Choroid plexus epithelial cell (primary cell): ENCODE results near the gene FAM193A.

Source experiments
- DNase-seq: peaks from one replicate; pipeline ENCODE4 v3.0.0-alpha.2; 2010; ENCODE audit warnings: low read depth
- H3K4me3 ChIP-seq: 2 replicates; pipeline ENCODE4 v1.5.1; 2011; ENCODE audit warnings: low read depth, mild to moderate bottlenecking, control low read depth, low read length, moderate library complexity
- TF ChIP-seq, protein P1 (sequence below): conservative IDR thresholded peaks from 2 replicates; pipeline ENCODE4 v1.5.1; 2011; ENCODE audit warnings: low read depth, mild to moderate bottlenecking, control low read depth, inconsistent platforms, low read length, moderate library complexity

The FAM193A gene

DNA sequence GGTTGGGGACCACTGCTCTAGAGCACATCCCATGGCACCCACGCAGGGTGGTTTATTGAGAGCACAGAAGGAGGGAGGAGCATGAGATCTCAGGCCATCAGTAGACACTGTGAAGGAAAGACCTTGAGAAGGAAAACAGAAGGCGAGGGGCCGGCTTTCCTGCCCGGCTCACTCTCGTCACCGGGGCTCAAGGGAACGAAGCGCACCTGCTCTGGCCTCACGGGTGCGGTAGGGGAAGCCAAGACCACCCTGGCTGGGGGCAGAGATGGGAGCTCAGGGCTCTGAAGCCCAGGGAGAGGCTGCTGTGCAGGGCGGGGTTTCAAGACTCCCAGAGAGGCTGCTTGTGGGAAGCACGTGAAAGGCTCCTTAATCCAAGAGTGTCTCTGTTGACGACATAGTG is 113.8 kb downstream of the FAM193A start:
- TF ChIP-seq, protein P1, sequence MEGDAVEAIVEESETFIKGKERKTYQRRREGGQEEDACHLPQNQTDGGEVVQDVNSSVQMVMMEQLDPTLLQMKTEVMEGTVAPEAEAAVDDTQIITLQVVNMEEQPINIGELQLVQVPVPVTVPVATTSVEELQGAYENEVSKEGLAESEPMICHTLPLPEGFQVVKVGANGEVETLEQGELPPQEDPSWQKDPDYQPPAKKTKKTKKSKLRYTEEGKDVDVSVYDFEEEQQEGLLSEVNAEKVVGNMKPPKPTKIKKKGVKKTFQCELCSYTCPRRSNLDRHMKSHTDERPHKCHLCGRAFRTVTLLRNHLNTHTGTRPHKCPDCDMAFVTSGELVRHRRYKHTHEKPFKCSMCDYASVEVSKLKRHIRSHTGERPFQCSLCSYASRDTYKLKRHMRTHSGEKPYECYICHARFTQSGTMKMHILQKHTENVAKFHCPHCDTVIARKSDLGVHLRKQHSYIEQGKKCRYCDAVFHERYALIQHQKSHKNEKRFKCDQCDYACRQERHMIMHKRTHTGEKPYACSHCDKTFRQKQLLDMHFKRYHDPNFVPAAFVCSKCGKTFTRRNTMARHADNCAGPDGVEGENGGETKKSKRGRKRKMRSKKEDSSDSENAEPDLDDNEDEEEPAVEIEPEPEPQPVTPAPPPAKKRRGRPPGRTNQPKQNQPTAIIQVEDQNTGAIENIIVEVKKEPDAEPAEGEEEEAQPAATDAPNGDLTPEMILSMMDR: no peak
- H3K4me3 ChIP-seq: no peak overlapping the region
- DNase-seq: no peak

DNA sequence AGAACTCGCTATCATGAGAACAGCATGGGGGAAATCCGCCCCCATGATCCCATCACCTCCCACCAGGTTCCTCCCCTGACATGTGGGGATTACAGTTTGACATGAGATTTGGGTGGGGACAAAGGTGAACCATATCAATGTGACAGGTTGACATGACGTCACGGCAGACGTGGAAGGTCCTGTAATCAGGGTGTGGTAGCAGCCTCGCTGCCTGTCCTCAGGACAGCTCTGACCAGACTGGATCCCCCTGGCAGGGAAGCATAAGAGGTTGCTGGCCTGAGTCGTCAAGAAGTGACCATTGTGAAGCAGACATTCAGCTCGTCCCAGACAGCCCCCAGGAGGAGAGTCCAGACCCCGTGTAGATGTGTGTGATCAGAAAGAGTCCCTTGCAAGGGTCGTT is 115.1 kb downstream of the FAM193A start:
- DNase-seq: no peak
- no peak overlapping the region for H3K4me3 ChIP-seq
- TF ChIP-seq, protein P1: no peak

DNA sequence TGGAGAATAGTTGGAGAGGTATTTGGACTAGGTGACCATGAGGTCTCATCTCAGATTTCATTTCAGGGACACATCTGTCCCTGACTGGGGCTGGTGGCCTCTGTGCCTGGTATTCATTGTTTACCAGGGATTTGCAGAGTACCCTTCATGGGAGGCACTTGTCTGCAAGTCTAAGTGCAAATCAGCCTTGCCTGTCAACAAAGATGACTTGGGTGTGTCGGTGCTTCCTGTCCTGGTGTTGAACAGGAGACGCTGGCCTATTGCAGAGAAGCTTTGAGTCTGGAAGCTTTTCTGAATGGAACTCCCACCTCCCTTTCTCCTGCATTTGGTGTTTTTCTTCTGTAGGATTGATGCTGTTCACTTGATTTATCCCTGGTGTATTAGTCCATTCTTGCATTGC is 115.6 kb downstream of the FAM193A start:
- TF ChIP-seq, protein P1: no peak
- no peak for DNase-seq
- H3K4me3 ChIP-seq: no peak overlapping the region

DNA sequence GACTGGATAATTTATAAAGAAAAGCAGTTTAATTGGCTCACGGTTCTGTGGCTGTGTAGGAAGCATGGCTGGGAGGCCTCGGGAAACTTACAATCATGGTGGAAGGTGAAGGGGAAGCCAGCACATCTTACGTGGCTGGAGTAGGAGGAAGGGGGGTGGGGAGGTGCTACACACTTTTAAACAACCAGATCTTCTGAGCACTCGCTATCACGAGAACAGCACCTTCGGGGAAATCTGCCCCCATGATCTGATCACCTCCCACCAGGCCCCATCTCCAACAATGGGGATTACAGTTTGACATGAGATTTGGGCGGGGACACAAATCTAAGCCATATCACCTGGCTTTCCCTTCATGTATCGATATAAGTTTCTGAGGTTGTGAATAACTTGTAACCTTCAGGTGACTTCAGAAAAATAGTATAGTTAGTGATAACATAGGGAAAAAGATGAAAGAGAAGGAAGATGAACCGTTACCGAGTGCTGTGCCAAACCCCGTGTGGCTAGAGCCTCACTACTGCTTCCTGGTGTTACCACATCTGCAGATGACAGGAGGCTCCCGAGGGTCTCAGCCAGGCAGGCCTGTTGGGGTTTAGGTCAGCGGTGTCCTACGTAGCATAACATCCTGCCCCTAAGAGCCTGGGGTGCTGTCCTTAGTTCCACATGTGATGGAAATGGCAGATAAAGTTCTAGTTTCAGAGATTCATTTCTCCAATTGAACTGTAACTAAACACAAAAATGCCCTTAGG is 116.1 kb downstream of the FAM193A start:
- TF ChIP-seq, protein P1: no peak
- no peak for DNase-seq
- no peak overlapping the region for H3K4me3 ChIP-seq

DNA sequence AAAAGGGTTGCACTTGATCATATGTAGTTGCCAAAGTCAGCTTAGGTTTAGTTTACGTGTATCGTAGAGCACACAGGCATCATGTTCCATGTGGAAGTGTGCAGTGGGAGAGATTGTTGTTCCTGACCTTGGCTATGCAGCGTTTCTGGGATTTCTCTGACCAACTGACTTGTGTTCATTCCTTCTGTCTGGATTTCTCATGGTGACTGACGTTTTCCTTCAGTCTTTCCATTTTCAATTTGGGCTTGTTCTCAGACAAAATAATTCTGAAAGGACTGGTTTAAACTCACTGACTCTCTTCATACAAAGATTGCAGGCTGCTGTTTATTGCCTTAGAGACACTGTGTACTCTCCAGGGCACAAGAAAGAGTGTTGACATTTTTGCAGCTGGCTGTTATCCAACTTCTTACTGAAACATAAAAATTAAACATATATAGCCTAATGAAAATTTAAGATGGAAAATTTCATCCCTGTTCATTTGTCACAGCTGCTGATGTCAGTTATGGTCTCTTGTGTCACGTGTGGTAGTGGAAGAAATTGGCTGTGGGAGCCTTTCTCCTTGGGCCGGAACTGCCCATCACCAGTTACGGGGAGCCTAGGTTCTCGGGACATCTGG is 124.3 kb downstream of the FAM193A start:
- TF ChIP-seq, protein P1: no peak
- no peak overlapping the region for H3K4me3 ChIP-seq
- DNase-seq: peak; percentile 78

DNA sequence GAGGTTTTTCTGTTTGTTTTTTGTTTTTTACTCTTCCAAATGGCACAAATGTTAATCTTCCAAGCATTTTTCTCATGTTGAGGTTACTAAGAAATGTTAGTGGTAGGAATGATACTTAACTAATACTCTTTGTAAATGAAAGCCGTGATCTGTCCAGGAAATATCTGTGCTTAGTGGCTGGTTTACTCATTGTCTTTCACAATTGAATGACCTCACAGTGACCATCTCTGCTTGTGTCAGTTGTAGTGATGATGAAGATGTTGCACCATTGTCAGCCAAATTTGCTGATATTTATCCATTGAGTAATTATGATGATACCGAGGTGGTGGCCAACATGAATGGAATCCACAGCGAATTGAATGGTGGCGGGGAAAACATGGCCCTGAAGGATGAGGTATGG is 126.2 kb downstream of the FAM193A start:
- TF ChIP-seq, protein P1: no peak
- DNase-seq: peak; percentile 91
- no peak overlapping the region for H3K4me3 ChIP-seq

DNA sequence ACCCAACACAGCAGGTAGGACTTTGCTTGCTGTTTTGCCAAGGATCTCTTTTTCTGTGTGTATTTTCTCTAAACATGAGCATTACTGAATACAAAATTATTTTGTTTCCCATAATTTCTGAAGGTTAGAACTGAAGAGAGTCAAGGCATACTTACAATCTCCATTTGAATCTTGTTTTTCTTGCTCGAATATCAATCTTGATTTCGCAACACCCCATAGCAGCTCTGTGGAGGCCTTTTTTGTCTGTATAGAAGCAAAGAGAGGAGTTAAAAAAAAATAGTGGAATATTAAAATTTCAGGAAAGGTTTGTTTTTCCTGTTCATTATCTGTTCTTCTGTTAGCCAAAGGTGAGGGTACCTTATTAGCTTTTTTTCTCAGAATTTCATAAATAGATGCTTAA is 126.8 kb downstream of the FAM193A start:
- H3K4me3 ChIP-seq: no peak overlapping the region
- TF ChIP-seq, protein P1: no peak
- peak; percentile 59 for DNase-seq
